Measurements from ENCODE around the gene SIX5.
"Not testable (repeated sequence)": the region's sequence is repeated elsewhere in the genome, so short reads cannot be mapped to it uniquely, and the experiment has no call there.

- TF ChIP-seq SUZ12 (IDR thresholded peaks at IDR 0.05; ENCODE audit: extremely low read depth, insufficient read depth, insufficient read length); ZNF274 (IDR thresholded peaks at IDR 0.05; ENCODE audit: low read depth, low read length): not testable (repeated sequence)
These were observed 40.4 kb downstream of the SIX5 start for GRCh38 chr19:45728683-45729082.
